ENCODE data around the gene GPATCH8. TPM values are rescaled to one million over a fixed set of nuclear protein-coding genes. Genes with fewer than 3 reads are reported as not detected.

GPATCH8 gene
- polyA plus RNA-seq, 1 of the 3 experiments (the other 2 are of a cell fraction), result 12.7 TPM

DNA sequence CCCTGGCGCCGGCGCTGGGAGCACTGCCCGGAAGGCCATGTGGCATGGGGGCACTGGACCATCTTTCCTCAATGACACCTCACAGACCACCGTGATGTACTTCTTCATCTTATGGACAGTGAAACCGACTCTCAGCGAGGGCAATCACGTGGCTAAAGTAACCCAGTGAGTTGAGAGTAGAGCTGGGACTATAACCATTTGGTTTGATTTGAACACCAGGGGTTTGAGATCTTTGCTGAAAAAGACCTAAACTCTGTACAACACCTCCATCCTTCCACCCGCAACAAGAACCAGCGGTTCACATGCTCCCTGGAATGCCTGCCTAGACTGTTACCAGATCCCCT, 117.1 kb downstream of the GPATCH8 start:
- no peaks in the 10 kb centered on the region for H3K79me2 ChIP-seq (ENCODE audit: insufficient read depth)
- H3K9me2 ChIP-seq, result no peaks in the 10 kb centered on the region
- peak overlapping the region; percentile 87; the same call in 1 of the 2 replicates for H2AFZ ChIP-seq (ENCODE audit: low read depth)
- peaks cover 0 to 13% of the 10 kb centered on the region in 2 experiments; a peak in 1 of 4 replicates for H3K4me1 ChIP-seq (ENCODE audit: control insufficient read depth in 1 of 2, insufficient read depth in 2 of 2, low read depth in 1 of 2, low read length in 1 of 2)
- 81% methylated on average over 10 of the region's 10 CpGs for WGBS (ENCODE audit: low lambda C conversion rate)
- no peak overlapping the region for H3K27ac ChIP-seq (ENCODE audit: low read depth in 2 of 2, low read length in 1 of 2)
- peaks cover 6% of the 10 kb centered on the region for H3F3A ChIP-seq (replicated peaks; ENCODE audit: insufficient read depth)
- ChIA-PET POLR2A (interaction anchor here (1.8 kb wide), 1 partner anchor 12 kb away, joined by 4 read pairs; no protein-coding TSS in a partner anchor), CTCF (interaction anchor here (1.3 to 2.0 kb wide), 2 partner anchors 10 to 23 kb away, joined by 5 to 6 read pairs; partner anchors contain the start of gene FAM171A2)
- no peak overlapping the region for H3K9ac ChIP-seq
- peak overlapping the region; percentile 91 for H3K4me2 ChIP-seq
- H4K20me1 ChIP-seq (ENCODE audit: insufficient read depth), result no peaks in the 10 kb centered on the region
- no peaks in the 10 kb centered on the region for H3K36me3 ChIP-seq (replicated peaks in 1 of 2; ENCODE audit: control insufficient read depth in 1 of 2, insufficient read depth in 2 of 2, low read length in 1 of 2)
- H3K27me3 ChIP-seq (ENCODE audit: insufficient read depth), result no peaks in the 10 kb centered on the region
- no peak for TF ChIP-seq EP300 (IDR thresholded peaks at IDR 0.05; ENCODE audit: borderline replicate concordance in 1 of 2, low read depth in 1 of 2, low read length in 1 of 2)
- no peak for TF ChIP-seq EZH2phosphoT487 (IDR thresholded peaks at IDR 0.05; ENCODE audit: borderline replicate concordance, low read depth)
- TF ChIP-seq RCOR1 (IDR thresholded peaks at IDR 0.05; ENCODE audit: low read length), result no peak
- TF ChIP-seq ELF1 (IDR thresholded peaks at IDR 0.05), result no peak
- TF ChIP-seq GABPA (IDR thresholded peaks at IDR 0.05; ENCODE audit: low read depth), result no peak
- no peak for TF ChIP-seq MEF2A (IDR thresholded peaks at IDR 0.05; ENCODE audit: borderline replicate concordance, low read depth)
- TF ChIP-seq, protein P1, sequence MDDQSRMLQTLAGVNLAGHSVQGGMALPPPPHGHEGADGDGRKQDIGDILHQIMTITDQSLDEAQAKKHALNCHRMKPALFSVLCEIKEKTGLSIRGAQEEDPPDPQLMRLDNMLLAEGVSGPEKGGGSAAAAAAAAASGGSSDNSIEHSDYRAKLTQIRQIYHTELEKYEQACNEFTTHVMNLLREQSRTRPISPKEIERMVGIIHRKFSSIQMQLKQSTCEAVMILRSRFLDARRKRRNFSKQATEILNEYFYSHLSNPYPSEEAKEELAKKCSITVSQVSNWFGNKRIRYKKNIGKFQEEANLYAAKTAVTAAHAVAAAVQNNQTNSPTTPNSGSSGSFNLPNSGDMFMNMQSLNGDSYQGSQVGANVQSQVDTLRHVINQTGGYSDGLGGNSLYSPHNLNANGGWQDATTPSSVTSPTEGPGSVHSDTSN (IDR thresholded peaks at IDR 0.05), result no peak
- TF ChIP-seq NFIC (IDR thresholded peaks at IDR 0.05; ENCODE audit: borderline replicate concordance), result no peak
- TF ChIP-seq GATA2 (CRISPR knock-in tag; IDR thresholded peaks at IDR 0.05), result no peak
- TF ChIP-seq JUND (IDR thresholded peaks at IDR 0.05), result no peak
- TF ChIP-seq POLR2AphosphoS5 (IDR thresholded peaks at IDR 0.05; ENCODE audit: low read depth, low read length), result no peak
- TF ChIP-seq TCF12 (IDR thresholded peaks at IDR 0.05), result no peak
- TF ChIP-seq ZBTB33 (IDR thresholded peaks at IDR 0.05; ENCODE audit: borderline replicate concordance, low read depth), result no peak
- H3K4me3 ChIP-seq (ENCODE audit: low read depth in 2 of 2, low read length in 1 of 2), result peak overlapping the region; percentile 58 to 71; a peak in 3 of 4 replicates
- DNase-seq, result no peak
- H3K9me3 ChIP-seq, result no peaks in the 10 kb centered on the region

- no peak overlapping the region for H3K27ac ChIP-seq (ENCODE audit: low read depth in 2 of 2, low read length in 1 of 2)
- peak overlapping the region; percentile 58 to 71 for H3K4me3 ChIP-seq (ENCODE audit: low read depth in 2 of 2, low read length in 1 of 2)
- no peaks in the 10 kb centered on the region for H4K20me1 ChIP-seq (ENCODE audit: insufficient read depth)
- no peaks in the 10 kb centered on the region for H3K27me3 ChIP-seq (ENCODE audit: insufficient read depth)
- TF ChIP-seq, protein P2, sequence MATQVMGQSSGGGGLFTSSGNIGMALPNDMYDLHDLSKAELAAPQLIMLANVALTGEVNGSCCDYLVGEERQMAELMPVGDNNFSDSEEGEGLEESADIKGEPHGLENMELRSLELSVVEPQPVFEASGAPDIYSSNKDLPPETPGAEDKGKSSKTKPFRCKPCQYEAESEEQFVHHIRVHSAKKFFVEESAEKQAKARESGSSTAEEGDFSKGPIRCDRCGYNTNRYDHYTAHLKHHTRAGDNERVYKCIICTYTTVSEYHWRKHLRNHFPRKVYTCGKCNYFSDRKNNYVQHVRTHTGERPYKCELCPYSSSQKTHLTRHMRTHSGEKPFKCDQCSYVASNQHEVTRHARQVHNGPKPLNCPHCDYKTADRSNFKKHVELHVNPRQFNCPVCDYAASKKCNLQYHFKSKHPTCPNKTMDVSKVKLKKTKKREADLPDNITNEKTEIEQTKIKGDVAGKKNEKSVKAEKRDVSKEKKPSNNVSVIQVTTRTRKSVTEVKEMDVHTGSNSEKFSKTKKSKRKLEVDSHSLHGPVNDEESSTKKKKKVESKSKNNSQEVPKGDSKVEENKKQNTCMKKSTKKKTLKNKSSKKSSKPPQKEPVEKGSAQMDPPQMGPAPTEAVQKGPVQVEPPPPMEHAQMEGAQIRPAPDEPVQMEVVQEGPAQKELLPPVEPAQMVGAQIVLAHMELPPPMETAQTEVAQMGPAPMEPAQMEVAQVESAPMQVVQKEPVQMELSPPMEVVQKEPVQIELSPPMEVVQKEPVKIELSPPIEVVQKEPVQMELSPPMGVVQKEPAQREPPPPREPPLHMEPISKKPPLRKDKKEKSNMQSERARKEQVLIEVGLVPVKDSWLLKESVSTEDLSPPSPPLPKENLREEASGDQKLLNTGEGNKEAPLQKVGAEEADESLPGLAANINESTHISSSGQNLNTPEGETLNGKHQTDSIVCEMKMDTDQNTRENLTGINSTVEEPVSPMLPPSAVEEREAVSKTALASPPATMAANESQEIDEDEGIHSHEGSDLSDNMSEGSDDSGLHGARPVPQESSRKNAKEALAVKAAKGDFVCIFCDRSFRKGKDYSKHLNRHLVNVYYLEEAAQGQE (IDR thresholded peaks at IDR 0.05; ENCODE audit: low read depth, low read length), result no peak
- no peak for TF ChIP-seq SIN3A (IDR thresholded peaks at IDR 0.05; ENCODE audit: borderline replicate concordance, low read depth, low read length)
- TF ChIP-seq, protein P3, sequence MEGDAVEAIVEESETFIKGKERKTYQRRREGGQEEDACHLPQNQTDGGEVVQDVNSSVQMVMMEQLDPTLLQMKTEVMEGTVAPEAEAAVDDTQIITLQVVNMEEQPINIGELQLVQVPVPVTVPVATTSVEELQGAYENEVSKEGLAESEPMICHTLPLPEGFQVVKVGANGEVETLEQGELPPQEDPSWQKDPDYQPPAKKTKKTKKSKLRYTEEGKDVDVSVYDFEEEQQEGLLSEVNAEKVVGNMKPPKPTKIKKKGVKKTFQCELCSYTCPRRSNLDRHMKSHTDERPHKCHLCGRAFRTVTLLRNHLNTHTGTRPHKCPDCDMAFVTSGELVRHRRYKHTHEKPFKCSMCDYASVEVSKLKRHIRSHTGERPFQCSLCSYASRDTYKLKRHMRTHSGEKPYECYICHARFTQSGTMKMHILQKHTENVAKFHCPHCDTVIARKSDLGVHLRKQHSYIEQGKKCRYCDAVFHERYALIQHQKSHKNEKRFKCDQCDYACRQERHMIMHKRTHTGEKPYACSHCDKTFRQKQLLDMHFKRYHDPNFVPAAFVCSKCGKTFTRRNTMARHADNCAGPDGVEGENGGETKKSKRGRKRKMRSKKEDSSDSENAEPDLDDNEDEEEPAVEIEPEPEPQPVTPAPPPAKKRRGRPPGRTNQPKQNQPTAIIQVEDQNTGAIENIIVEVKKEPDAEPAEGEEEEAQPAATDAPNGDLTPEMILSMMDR (IDR thresholded peaks at IDR 0.05), result peak; percentile 36; the same call in 1 of the 2 replicates
- 0 out of 2 replicates have a peak, but pooled peaks have one; percentile 5 for TF ChIP-seq RAD21 (IDR thresholded peaks at IDR 0.05; ENCODE audit: low read length)
- 0 out of 2 replicates have a peak, but pooled peaks have one; percentile 28 for TF ChIP-seq POLR2AphosphoS5 (IDR thresholded peaks at IDR 0.05; ENCODE audit: low read depth, low read length)
- DNase-seq, result peak; percentile 97
- ChIA-PET POLR2A (interaction anchor here (1.8 kb wide), 1 partner anchor 12 kb away, joined by 4 read pairs; no protein-coding TSS in a partner anchor), CTCF (interaction anchor here (0.7 to 2.0 kb wide), 7 partner anchors 9 to 35 kb away, joined by 3 to 6 read pairs (median 4); partner anchors contain the start of gene FAM171A2)
- H3F3A ChIP-seq (replicated peaks; ENCODE audit: insufficient read depth), result peaks cover under 1% of the 10 kb centered on the region
- peak overlapping the region; percentile 91 for H3K4me2 ChIP-seq
- WGBS (ENCODE audit: low lambda C conversion rate), result 15% methylated on average over 35 of the region's 68 CpGs
- H3K9me3 ChIP-seq, result no peaks in the 10 kb centered on the region
- no peaks in the 10 kb centered on the region for H3K36me3 ChIP-seq (replicated peaks in 1 of 2; ENCODE audit: control insufficient read depth in 1 of 2, insufficient read depth in 2 of 2, low read length in 1 of 2)
- H2AFZ ChIP-seq (ENCODE audit: low read depth), result peak overlapping the region; percentile 90; the same call in 1 of the 2 replicates
- no peaks in the 10 kb centered on the region for H3K79me2 ChIP-seq (ENCODE audit: insufficient read depth)
- peaks cover 0 to 13% of the 10 kb centered on the region in 2 experiments; a peak in 1 of 4 replicates for H3K4me1 ChIP-seq (ENCODE audit: control insufficient read depth in 1 of 2, insufficient read depth in 2 of 2, low read depth in 1 of 2, low read length in 1 of 2)
- H3K9me2 ChIP-seq, result no peaks in the 10 kb centered on the region
- H3K9ac ChIP-seq, result peak overlapping the region; percentile 71
These were observed 117.7 kb downstream of the GPATCH8 start for GRCh38 chr17:44385287-44386181.
